GM23338 (cell line): ENCODE data around the gene BMP3. TPM values are rescaled to one million over a fixed set of nuclear protein-coding genes. Genes with fewer than 3 reads are reported as not detected.

Source experiments
- ATAC-seq: fragments of 200-7000 bp; cut with Tn5 transposase; 3 replicates; pipeline ENCODE4 v1.9.1; 2020
- DNase-seq: peaks from one replicate; pipeline ENCODE4 v3.0.0-alpha.2; 2015; ENCODE audit warnings: low spot score
- H2AFZ ChIP-seq: fragments of 200-600 bp; sonication (generic); 2 replicates; pipeline ENCODE4 v1.8.0; 2016; ENCODE audit warnings: antibody characterized with exemption, mild to moderate bottlenecking, moderate library complexity
- H3F3A ChIP-seq: fragments of 200-600 bp; sonication (generic); replicated peaks from 2 replicates; pipeline ENCODE4 v1.8.0; 2017; ENCODE audit warnings: antibody characterized with exemption, mixed run types, low read depth
- H3K27ac ChIP-seq: fragments of 200-600 bp; sonication (generic); 2 replicates; pipeline ENCODE4 v1.6.1; 2016; ENCODE audit warnings: low read depth
- H3K27me3 ChIP-seq: fragments of 200-600 bp; sonication (generic); 2 replicates; pipeline ENCODE4 v1.8.0; 2016; ENCODE audit warnings: mild to moderate bottlenecking, mixed run types, moderate library complexity; ENCODE audit not compliant: insufficient read depth
- H3K36me3 ChIP-seq: fragments of 200-600 bp; sonication (generic); 2 replicates; pipeline ENCODE4 v1.8.0; 2016; ENCODE audit warnings: mild to moderate bottlenecking; ENCODE audit not compliant: insufficient read depth
- H3K4me1 ChIP-seq: fragments of 200-600 bp; sonication (generic); 2 replicates; pipeline ENCODE4 v1.8.0; 2016; ENCODE audit warnings: mild to moderate bottlenecking, moderate library complexity; ENCODE audit not compliant: insufficient read depth
- H3K4me2 ChIP-seq: fragments of 200-600 bp; sonication (generic); 2 replicates; pipeline ENCODE4 v1.7.1; 2017; ENCODE audit warnings: mixed run types
- H3K4me3 ChIP-seq: fragments of 200-600 bp; sonication (generic); 2 replicates; pipeline ENCODE4 v1.6.1; 2016; ENCODE audit warnings: mixed run types
- H3K79me2 ChIP-seq: fragments of 200-600 bp; sonication (generic); replicated peaks from 2 replicates; pipeline ENCODE4 v1.8.0; 2017; ENCODE audit warnings: mild to moderate bottlenecking; ENCODE audit not compliant: insufficient read depth
- H3K9me2 ChIP-seq: fragments of 200-600 bp; sonication (generic); 2 replicates; pipeline ENCODE4 v1.8.0; 2017; ENCODE audit not compliant: insufficient read depth
- H4K20me1 ChIP-seq: fragments of 200-600 bp; sonication (generic); replicated peaks from 2 replicates; pipeline ENCODE4 v1.8.0; 2017; ENCODE audit warnings: mild to moderate bottlenecking; ENCODE audit not compliant: insufficient read depth
- H3K27ac Mint-ChIP-seq: 2 replicates; pipeline ENCODE4 v1.8.0; 2020; ENCODE audit warnings: inconsistent platforms, mild to moderate bottlenecking, moderate library complexity, mixed read lengths
- H3K27me3 Mint-ChIP-seq: 3 replicates; pipeline ENCODE4 v1.8.0; 2022; ENCODE audit warnings: low read depth, mild to moderate bottlenecking, moderate library complexity, mixed read lengths, inconsistent platforms; ENCODE audit not compliant: insufficient read depth, poor library complexity
- H3K36me3 Mint-ChIP-seq: 3 replicates; pipeline ENCODE4 v1.8.0; 2021; ENCODE audit warnings: low read depth, mild to moderate bottlenecking, inconsistent platforms, moderate library complexity, mixed read lengths
- H3K4me1 Mint-ChIP-seq: 3 replicates; pipeline ENCODE4 v1.8.0; 2020; ENCODE audit warnings: mild to moderate bottlenecking, inconsistent platforms, mixed read lengths
- H3K4me3 Mint-ChIP-seq: 3 replicates; pipeline ENCODE4 v1.8.0; 2021; ENCODE audit warnings: moderate library complexity, mild to moderate bottlenecking, inconsistent platforms, mixed read lengths
- H3K9me3 Mint-ChIP-seq: 3 replicates; pipeline ENCODE4 v1.8.0; 2020; ENCODE audit warnings: moderate library complexity, mild to moderate bottlenecking, inconsistent platforms, mixed read lengths
- ETS1 ChIP-seq: IDR thresholded peaks from 2 replicates; pipeline ENCODE4 v1.6.1; 2016; ENCODE audit warnings: antibody characterized with exemption
- EZH2 ChIP-seq: fragments of 200-600 bp; sonication (generic); IDR thresholded peaks from one replicate; pipeline ENCODE4 v1.8.0; 2017; ENCODE audit warnings: antibody characterized with exemption, mild to moderate bottlenecking, low read depth; ENCODE audit not compliant: unreplicated experiment
- EZH2phosphoT487 ChIP-seq: fragments of 200-600 bp; sonication (generic); IDR thresholded peaks from one replicate; pipeline ENCODE4 v1.8.1; 2018; ENCODE audit warnings: antibody characterized with exemption; ENCODE audit not compliant: unreplicated experiment
- POLR2AphosphoS5 ChIP-seq: IDR thresholded peaks from 2 replicates; pipeline ENCODE4 v1.6.1; 2016; ENCODE audit warnings: antibody characterized with exemption, low read depth
- STAT1 ChIP-seq: IDR thresholded peaks from one replicate; pipeline ENCODE4 v1.6.1; 2016; ENCODE audit warnings: antibody characterized with exemption; ENCODE audit not compliant: unreplicated experiment
- ZNF331 ChIP-seq: fragments of 250-450 bp; sonication (Bioruptor Pico); IDR thresholded peaks from 2 replicates; pipeline ENCODE4 v1.5.0; 2020; ENCODE audit warnings: low read depth, mild to moderate bottlenecking, moderate library complexity
- ZNF462 ChIP-seq: fragments of 250-450 bp; sonication (Bioruptor Pico); IDR thresholded peaks from 2 replicates; pipeline ENCODE4 v1.5.0; 2020; ENCODE audit warnings: mild to moderate bottlenecking, moderate library complexity
- polyA plus RNA-seq: library from polyadenylated mRNA; unstranded; fragments of >200 nt; fragmentation: Nextera tagmentation; extraction: Ambion mirVana; gene quantifications from 2 replicates; pipeline ENCODE4 v1.2.1, GENCODE V29; 2016
- total RNA-seq: library from RNA; depleted of rRNA; stranded (reverse); fragments of >200 nt; shearing (Covaris generic); gene quantifications from 2 replicates; pipeline ENCODE4 v1.2.3, GENCODE V29; 2014
- TF ChIP-seq, protein P1 (sequence below), 2 experiments: fragments of 200-600 bp in 1 of 2; sonication (generic) in 1 of 2; conservative IDR thresholded peaks; 2 replicates each; pipeline versions ENCODE4 v1.5.1 to v1.6.1; 2016 to 2017; ENCODE audit warnings: antibody characterized with exemption in 2 of 2, low read depth in 2 of 2, mild to moderate bottlenecking in 2 of 2, moderate library complexity in 1 of 2

The BMP3 gene
- total and polyA plus RNA-seq, 2 experiments from 2014 or later: 0.10 TPM; not detected in 1

- Mint-ChIP-seq H3K4me3 (peak overlapping the region; percentile 88), H3K36me3 (no peaks in the 10 kb centered on the region), H3K27me3 (peaks cover 38% of the 10 kb centered on the region), H3K9me3 (no peaks in the 10 kb centered on the region), H3K27ac (no peak overlapping the region), H3K4me1 (peaks cover 34% of the 10 kb centered on the region)
- Histone ChIP-seq H3K9me2 (no peaks in the 10 kb centered on the region), H3K27ac (no peak overlapping the region), H3K79me2 (no peaks in the 10 kb centered on the region), H3K36me3 (no peaks in the 10 kb centered on the region), H3K4me3 (peak overlapping the region; percentile 77), H2AFZ (peak overlapping the region; percentile 99), H3K4me1 (peaks cover 20% of the 10 kb centered on the region; the same call in 1 of the 2 replicates), H3K27me3 (peaks cover 73% of the 10 kb centered on the region), H4K20me1 (no peaks in the 10 kb centered on the region), H3K4me2 (peak overlapping the region; percentile 96), H3F3A (0 out of 2 replicates have a peak, but pooled peaks cover 3% of the 10 kb centered on the region)
- DNase-seq: peak; percentile 56
- no peak for TF ChIP-seq ETS1
- no peak for TF ChIP-seq STAT1
- peak; percentile 5 for TF ChIP-seq EZH2phosphoT487
- ATAC-seq: peak; percentile 82
These were observed 678 bp downstream of the BMP3 start for GRCh38 chr4:81030981-81031791.

GRCh38 chr4:81031796-81032551, 1.5 kb downstream of the BMP3 start:
- no peaks in the 10 kb centered on the region for H4K20me1 ChIP-seq
- H3K27ac ChIP-seq: no peak overlapping the region
- Mint-ChIP-seq H3K4me3 (peak overlapping the region; percentile 84), H3K27ac (no peak overlapping the region), H3K4me1 (peaks cover 34% of the 10 kb centered on the region), H3K36me3 (no peaks in the 10 kb centered on the region), H3K9me3 (no peaks in the 10 kb centered on the region), H3K27me3 (peaks cover 38% of the 10 kb centered on the region)
- no peaks in the 10 kb centered on the region for H3K36me3 ChIP-seq
- DNase-seq (peak; percentile 41), ATAC-seq (peak; percentile 12)
- 0 out of 2 replicates have a peak, but pooled peaks cover 3% of the 10 kb centered on the region for H3F3A ChIP-seq
- peaks cover 72% of the 10 kb centered on the region for H3K27me3 ChIP-seq
- H3K4me2 ChIP-seq: peak overlapping the region; percentile 96
- peak overlapping the region; percentile 99 for H2AFZ ChIP-seq
- peaks cover 20% of the 10 kb centered on the region; the same call in 1 of the 2 replicates for H3K4me1 ChIP-seq
- no peaks in the 10 kb centered on the region for H3K9me2 ChIP-seq
- no peaks in the 10 kb centered on the region for H3K79me2 ChIP-seq
- H3K4me3 ChIP-seq: peak overlapping the region; percentile 77
- no peak for TF ChIP-seq EZH2
- no peak for TF ChIP-seq ZNF331
- TF ChIP-seq ZNF462 (CRISPR knock-in tag): no peak
- TF ChIP-seq ETS1: no peak
- TF ChIP-seq, protein P1, sequence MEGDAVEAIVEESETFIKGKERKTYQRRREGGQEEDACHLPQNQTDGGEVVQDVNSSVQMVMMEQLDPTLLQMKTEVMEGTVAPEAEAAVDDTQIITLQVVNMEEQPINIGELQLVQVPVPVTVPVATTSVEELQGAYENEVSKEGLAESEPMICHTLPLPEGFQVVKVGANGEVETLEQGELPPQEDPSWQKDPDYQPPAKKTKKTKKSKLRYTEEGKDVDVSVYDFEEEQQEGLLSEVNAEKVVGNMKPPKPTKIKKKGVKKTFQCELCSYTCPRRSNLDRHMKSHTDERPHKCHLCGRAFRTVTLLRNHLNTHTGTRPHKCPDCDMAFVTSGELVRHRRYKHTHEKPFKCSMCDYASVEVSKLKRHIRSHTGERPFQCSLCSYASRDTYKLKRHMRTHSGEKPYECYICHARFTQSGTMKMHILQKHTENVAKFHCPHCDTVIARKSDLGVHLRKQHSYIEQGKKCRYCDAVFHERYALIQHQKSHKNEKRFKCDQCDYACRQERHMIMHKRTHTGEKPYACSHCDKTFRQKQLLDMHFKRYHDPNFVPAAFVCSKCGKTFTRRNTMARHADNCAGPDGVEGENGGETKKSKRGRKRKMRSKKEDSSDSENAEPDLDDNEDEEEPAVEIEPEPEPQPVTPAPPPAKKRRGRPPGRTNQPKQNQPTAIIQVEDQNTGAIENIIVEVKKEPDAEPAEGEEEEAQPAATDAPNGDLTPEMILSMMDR (conservative IDR thresholded peaks at IDR 0.05; ENCODE audit: low read depth in 2 of 2): no peak
- TF ChIP-seq POLR2AphosphoS5: no peak
- no peak for TF ChIP-seq EZH2phosphoT487
